Measurements from ENCODE around the gene LACTBL1. TPM values are rescaled to one million over a fixed set of nuclear protein-coding genes. Genes with fewer than 3 reads are reported as not detected.
A peak's percentile ranks its signal among the peaks of the same experiment; 100 is the strongest.
"Not testable (repeated sequence)": the region's sequence is repeated elsewhere in the genome, so short reads cannot be mapped to it uniquely, and the experiment has no call there.

Gene LACTBL1
- total RNA-seq = not detected

- DNase-seq (ENCODE audit: low read depth in 2 of 3, low spot score in 2 of 3) = no peak
These were observed at the start of gene LACTBL1 for GRCh38 chr1:22972760-22973159. Gene LACTBL1 (minus strand): TSS chr1:22972866. CDS start chr1:22972316, 550 bp downstream.

- no peak for DNase-seq (ENCODE audit: low read depth in 2 of 3, low spot score in 2 of 3)
These were observed 49.2 kb upstream of the LACTBL1 start for GRCh38 chr1:23021834-23022233.

- DNase-seq (ENCODE audit: low read depth in 2 of 3, low spot score in 2 of 3) = no peak
These were observed 48.2 kb upstream of the LACTBL1 start for GRCh38 chr1:23020706-23021405.

GRCh38 chr1:23019863-23020625 is 47.4 kb upstream of the LACTBL1 start:
- DNase-seq (ENCODE audit: low read depth in 2 of 3, low spot score in 2 of 3) = peak in 2 of 3 donors; percentile 53 to 68

GRCh38 chr1:23019094-23019862 is 46.6 kb upstream of the LACTBL1 start, which contains the start of gene KDM1A:
Gene KDM1A (plus strand): TSS chr1:23019468. CDS start chr1:23019597, 129 bp downstream.
- DNase-seq (ENCODE audit: low read depth in 2 of 3, low spot score in 2 of 3) = peak; percentile 82 to 98 (median 95)

GRCh38 chr1:23018661-23019093 is 46.0 kb upstream of the LACTBL1 start:
- DNase-seq (ENCODE audit: low read depth in 2 of 3, low spot score in 2 of 3) = no peak

- DNase-seq (ENCODE audit: low read depth in 2 of 3, low spot score in 2 of 3) = no peak
These were observed 41.0 kb upstream of the LACTBL1 start for GRCh38 chr1:23013657-23014056.

GRCh38 chr1:23010025-23010424 is 37.4 kb upstream of the LACTBL1 start:
- DNase-seq (ENCODE audit: low read depth in 2 of 3, low spot score in 2 of 3) = not testable (repeated sequence)

- DNase-seq (ENCODE audit: low read depth in 2 of 3, low spot score in 2 of 3) = no peak
These were observed 36.2 kb upstream of the LACTBL1 start for GRCh38 chr1:23008901-23009300.

- DNase-seq (ENCODE audit: low read depth in 2 of 3, low spot score in 2 of 3) = no peak
These were observed 34.4 kb upstream of the LACTBL1 start for GRCh38 chr1:23007106-23007505.

- not testable (repeated sequence) for DNase-seq (ENCODE audit: low read depth in 2 of 3, low spot score in 2 of 3)
These were observed 32.1 kb upstream of the LACTBL1 start for GRCh38 chr1:23004769-23005168.

- no peak for DNase-seq (ENCODE audit: low read depth in 2 of 3, low spot score in 2 of 3)
These were observed 31.4 kb upstream of the LACTBL1 start for GRCh38 chr1:23004112-23004511.

GRCh38 chr1:23002218-23002617 is 29.6 kb upstream of the LACTBL1 start:
- not testable (repeated sequence) for DNase-seq (ENCODE audit: low read depth in 2 of 3, low spot score in 2 of 3)

GRCh38 chr1:23000133-23000532 is 27.5 kb upstream of the LACTBL1 start:
- not testable (repeated sequence) for DNase-seq (ENCODE audit: low read depth in 2 of 3, low spot score in 2 of 3)

- not testable (repeated sequence) for DNase-seq (ENCODE audit: low read depth in 2 of 3, low spot score in 2 of 3)
These were observed 24.9 kb upstream of the LACTBL1 start for GRCh38 chr1:22997528-22997927.

- DNase-seq (ENCODE audit: low read depth in 2 of 3, low spot score in 2 of 3) = no peak
These were observed 23.1 kb upstream of the LACTBL1 start for GRCh38 chr1:22995774-22996173.

- not testable (repeated sequence) for DNase-seq (ENCODE audit: low read depth in 2 of 3, low spot score in 2 of 3)
These were observed 20.6 kb upstream of the LACTBL1 start for GRCh38 chr1:22993220-22993795.

- DNase-seq (ENCODE audit: low read depth in 2 of 3, low spot score in 2 of 3) = not testable (repeated sequence)
These were observed 19.7 kb upstream of the LACTBL1 start for GRCh38 chr1:22992384-22992783.

GRCh38 chr1:22983944-22984343 is 11.3 kb upstream of the LACTBL1 start:
- no peak for DNase-seq (ENCODE audit: low read depth in 2 of 3, low spot score in 2 of 3)

GRCh38 chr1:22980471-22980790 is 7.8 kb upstream of the LACTBL1 start:
- DNase-seq (ENCODE audit: low read depth in 2 of 3, low spot score in 2 of 3) = not testable (repeated sequence)

- no peak for DNase-seq (ENCODE audit: low read depth in 2 of 3, low spot score in 2 of 3)
These were observed 5.6 kb upstream of the LACTBL1 start for GRCh38 chr1:22978299-22978698.

All from hematopoietic multipotent progenitor cell (in vitro differentiated cells).